NCI-H510A treated with DMSO at 0.1 percent for 48 hours (cell line): ENCODE data around the gene SYT6.

Source experiments
- DNase-seq: peaks from one replicate; lab custom pipeline; 2025; lab: John Stamatoyannopoulos, UW

Gene SYT6

DNA sequence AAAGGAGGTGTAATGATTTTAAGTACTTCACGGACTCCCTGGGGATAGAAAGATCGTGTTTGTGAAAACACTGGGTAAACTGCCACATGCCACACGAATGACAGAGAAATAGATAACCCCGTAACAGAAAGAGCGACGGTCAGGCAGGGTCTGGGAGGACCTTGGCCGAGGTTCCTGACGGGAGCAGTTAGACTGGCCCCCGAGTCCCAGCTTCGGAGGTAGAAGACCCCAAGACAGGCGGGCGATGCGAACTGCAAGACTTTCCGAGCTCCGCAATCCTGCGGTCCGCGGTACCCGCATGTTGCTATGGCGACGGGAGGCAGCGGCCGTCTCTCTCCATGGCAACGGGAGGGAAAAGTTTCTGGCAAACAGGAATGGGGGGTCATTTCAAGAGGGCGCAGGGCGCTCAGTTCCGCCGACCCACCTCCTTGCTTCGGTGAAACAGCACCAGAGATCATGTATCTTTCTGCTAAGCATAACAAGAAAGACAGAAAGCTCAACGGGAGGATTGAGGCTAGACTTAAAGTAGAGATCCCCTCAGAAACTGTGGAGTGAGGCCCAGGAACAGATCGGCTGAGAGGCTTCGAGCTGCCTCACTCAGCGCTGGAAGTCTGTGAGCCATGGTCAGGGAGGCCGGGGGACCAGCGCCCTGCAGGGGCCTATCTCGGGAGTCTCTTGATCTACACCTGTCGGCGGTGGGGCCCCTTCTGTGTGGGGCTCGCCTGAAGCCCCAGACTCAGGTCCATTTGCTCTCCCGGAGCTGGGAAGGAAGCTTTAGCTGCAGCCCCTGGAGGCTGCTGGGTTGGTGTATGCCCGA lies 685 bp upstream of the SYT6 start:
- DNase-seq = no peak

DNA sequence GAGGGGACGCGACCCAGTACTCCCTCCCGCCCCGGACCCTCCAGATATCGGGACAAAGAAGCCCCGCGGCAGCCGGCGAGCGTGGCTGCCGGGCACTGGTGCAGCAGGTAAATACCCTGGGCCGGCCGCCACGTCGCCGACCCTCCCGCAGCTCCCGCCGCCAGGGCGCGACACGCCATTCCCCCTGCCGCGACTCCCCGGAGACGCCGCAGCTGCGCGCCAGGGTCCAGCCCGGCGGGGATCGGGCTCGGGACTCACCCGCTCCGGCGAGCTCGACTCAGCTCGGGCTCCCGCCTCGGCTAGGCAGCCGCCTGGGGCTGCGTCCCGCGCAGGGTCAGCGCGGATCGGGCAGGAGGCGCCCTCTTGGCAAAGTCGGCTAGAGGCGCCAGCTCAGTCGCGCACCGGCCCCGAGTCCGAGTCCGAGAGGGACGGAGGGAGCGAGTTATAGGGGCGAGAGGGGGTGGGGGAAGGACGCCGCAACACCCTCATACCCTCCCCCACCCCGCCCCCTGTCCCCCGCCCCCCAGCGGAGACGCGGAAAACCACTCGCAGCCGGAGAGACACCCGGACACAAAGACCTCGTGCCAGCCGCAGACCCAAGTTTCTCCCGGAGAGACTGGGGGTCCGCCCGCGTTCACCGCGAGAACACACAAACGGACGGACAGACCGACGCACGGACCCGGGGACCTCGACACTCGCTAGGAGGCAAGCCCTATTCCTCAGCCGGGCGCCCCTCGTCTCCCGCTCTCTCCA lies 985 bp downstream of the SYT6 start:
- DNase-seq = peak; percentile 3

DNA sequence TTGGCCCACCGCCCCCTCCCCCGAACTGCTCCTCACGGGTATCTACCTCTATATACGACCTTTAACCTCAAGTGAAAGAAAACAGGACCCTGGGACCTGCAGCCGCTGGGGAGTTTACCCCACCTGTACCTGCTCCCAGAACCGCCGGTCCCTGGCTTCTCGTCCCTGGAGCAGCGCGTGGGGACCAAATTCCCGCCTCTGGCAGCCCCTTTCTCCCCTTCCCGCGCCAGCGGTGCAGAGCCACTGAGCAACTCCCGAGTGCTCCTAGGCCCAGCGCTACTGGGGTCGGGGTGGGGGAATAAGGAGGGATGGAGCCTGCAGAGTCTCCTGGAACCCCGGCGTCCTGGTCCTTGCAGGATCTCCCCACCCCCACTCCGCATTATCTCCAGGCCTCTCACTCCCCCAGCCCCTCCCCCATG lies 1.6 kb downstream of the SYT6 start:
- DNase-seq = no peak

DNA sequence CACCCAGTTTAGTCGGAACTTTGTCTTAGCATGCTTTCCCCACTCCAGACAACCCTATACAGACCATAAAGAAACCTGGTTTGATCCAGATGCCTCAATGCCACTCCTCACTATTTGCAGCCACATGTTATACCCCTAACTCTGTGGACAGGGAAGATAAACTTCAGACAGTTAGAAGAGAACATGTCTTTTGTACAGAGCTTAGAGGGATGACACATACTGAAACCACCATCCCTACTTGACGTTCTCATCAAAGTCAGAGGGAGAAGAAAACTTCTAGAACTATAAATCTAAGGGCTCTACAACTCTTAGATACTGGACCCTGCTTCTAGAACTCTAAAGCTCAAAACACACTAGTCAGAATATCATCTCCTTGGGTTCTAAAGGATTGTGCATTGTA lies 3.7 kb downstream of the SYT6 start:
- DNase-seq = no peak

DNA sequence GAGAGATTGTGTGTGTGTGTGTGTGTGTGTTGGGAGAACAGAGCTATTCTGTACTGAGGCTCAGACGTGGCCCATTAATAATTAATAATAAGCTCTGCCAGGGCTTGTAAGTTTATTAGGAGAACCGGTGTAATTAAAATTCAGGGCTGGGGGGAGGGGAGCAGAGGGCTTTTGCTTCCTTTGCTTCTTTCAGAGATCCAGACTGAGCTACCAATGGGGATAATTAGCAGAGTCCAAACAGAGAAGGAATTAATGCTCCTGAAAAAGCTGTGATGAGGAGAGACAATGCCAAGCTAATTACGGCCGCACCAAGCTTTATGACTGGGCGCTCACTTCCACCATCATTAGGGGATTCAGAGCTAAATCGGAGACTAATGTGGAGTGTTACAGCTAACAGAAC lies 4.5 kb downstream of the SYT6 start:
- no peak for DNase-seq

DNA sequence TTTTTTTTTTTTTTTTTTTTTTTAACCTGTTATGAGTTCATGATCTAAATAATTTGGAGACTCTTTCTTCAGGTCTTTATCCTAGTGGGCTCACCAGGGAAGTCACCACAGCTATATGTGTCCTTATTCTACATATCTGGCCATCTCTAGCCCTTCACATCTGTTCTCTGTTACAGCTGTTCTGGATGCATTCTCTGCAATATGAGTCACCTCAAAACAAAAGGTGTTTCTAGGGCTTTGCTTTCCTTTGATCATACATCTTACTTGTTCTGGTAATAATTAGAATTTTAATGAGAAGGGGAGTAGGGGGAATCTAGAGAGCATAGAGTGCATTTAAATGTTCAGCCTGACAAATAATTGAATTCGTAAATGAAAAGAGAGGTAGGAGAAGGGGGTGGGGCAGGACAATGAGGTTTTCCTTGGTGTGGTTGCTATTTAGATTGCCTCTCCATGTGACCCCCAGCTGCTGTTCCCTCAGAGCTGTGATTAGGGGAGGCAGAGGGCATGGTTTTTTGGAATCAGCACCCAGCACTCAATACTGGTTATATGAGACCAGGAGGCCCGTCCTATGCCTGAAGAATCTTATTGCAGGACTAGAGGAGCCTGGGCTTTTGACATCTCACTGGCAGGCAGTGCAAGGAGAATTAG lies 8.0 kb downstream of the SYT6 start:
- DNase-seq = no peak

DNA sequence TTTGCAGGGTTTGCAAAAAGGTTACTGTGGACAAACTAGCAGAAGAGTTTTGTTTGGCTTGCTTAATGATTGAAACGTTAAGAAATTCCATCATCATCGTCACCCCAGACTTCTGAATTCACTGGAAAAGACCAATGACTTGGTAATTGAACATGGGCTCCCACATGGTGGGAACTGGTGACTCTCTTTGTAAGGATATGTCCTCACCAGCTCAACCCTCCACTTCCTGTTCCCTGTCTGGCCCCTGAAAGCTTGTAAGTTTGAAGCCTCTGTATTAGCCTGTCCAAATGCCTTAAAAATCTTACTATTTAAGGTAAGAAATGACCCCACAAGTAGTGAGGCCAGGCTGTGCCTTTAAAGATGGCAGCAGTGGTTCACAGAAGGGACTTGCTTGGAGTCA lies 9.7 kb downstream of the SYT6 start:
- DNase-seq = no peak

DNA sequence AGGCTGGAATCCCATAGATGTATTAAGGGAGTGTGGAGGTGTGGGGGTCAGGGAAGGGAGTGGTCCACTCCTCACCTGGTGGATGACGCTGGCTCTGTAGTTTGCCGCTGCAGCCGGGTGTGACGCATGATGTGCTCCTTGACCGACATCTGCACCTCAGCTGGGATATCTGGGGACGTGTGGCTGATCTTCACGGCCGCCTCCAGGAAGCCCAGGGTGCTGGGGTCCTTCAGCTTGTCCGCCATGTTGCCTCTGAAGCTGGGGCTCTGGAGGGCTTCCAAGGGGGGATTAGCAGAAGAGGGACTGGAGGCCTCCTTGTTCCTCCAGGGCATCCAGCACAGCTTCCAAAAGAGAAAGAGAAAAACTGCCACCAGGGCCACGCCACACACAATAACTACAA lies 14.1 kb downstream of the SYT6 start:
- no peak for DNase-seq

DNA sequence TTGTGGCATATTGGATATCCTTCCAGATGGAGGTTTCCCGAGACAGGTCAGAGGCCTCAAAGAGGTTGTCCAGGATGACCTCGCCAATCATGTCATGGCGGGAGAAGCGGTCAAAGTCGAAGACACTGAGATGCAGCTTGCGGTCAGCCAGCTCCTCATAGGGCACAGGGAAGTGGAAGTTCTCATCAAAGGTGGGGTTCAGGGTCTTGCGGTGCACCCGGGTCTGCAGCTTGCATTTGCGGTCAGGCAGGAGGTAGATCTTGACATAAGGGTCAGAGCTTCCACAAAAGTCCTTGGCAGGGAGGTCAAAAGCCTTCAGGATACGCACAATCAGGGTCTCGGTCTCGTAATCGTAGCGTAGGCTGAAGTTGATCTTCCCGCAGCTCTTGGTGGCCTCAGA lies 16.2 kb downstream of the SYT6 start:
- no peak for DNase-seq

DNA sequence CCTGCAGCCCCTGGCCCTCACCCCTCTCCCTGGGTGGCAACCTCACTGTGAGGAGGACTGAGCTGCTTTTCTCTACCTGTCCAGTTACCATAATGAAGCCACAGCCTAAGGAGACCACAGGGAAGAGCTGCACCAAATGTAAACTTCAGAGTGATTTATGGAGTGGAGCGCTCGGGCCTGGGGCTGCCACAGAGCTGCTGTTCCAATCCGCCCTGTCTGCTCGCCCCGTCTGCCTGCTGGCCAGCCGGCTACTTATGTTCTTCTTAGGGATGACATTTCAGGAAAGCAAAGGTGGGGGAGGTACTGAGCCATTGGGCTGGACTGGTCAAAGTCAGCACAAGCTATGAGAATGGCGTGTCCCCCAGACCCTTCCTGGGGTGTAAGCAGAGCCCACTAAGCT lies 17.9 kb downstream of the SYT6 start:
- DNase-seq = no peak

DNA sequence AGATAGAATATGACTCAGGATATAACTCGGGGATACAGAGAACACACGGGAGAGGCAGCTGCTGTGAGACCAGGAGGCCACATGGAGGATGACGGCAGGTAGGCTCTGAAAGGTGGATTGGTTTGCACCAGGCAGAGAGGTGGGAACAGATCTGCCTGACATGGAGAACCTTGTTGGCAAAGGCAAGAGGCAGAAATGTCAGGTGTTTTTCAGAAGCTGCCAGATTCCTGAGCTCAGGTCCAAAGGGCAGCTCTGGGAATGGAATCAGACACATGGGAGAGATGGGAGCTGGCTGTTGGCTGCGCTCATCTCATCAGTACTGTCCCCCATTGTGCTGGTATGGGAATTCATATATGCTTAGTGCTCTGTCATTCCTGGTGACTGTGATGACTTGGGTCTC lies 19.2 kb downstream of the SYT6 start:
- DNase-seq = no peak

DNA sequence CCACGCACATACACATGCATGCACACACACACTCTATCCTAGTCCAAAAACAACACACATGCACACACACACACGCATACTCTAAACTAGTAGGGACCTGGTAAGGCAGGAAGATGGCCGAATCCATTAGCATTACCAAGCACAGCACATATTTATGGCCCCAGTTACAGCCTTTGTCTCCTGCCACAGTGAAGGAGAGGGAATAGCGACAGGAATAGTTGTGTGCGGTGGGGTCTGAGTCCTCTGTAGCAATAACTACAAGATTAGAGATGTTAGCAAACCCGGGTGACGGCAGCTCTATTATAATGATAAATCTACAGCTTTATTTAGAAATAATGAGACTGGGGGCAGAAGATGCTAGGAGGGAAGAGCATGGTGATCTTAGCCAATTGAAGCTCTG lies 20.5 kb downstream of the SYT6 start:
- no peak for DNase-seq

DNA sequence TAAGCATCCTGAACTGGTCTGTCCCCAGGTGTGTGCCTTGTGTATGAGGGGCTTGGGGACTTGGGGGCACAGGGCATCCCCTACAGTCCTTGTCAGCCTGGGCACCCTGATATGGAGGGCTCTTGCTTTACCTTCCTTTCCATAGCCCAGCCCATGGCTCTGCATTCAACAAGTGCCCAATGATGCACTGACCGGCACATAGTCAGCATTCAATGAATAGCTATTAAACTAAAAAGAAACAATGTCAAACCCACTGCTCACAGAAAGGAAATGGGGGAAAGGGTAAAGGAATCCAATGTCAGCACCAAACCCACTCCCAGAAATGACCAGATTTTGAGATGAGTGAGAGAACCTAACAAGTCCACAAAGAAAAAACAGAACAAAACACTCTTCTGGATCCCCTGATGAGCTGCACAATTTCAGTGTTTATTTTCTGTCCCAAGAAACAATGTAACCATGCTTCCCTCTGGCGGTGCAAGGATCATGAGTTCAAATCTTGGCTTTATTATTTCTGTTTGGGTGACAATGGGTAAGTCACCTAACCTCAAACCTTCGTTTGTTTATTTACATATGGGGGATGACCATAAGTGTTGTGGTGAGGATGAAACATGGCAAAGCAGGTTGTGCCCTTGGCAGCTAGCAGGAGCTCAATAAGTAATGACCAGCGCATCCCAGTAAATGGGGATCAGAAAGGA lies 22.0 kb downstream of the SYT6 start:
- DNase-seq = no peak

DNA sequence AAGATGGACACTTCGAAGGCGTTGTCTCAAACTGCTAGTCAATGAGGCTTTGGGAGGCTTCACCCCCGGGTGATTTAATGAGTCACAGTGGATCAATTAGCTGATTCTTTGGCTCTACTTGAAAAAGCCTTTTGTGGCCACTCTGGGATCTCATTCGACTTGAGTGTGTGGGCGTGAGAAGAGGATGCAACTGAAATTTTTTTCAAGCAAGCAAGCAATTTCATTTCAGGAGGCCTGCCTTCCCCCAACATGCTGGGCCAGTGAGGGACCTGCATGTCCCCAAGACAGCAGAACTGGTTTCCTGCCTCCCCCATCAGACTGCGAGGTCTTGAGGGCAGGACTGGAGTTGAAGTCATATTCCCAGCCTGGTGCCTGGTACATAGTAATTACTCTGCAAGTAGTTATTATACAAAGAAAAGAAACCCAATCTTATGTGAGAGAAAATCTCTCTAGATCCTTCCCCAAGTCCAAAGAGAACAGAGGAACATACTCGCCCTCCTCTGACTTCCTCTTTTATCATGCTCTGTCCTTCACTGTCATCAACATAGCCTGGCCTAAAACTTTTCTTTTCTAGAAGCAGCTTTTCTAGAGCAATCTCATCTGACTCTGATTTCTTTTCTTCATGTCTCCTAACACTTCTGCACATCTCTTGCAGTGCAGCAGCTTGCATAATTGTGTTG lies 22.7 kb downstream of the SYT6 start:
- DNase-seq = no peak

DNA sequence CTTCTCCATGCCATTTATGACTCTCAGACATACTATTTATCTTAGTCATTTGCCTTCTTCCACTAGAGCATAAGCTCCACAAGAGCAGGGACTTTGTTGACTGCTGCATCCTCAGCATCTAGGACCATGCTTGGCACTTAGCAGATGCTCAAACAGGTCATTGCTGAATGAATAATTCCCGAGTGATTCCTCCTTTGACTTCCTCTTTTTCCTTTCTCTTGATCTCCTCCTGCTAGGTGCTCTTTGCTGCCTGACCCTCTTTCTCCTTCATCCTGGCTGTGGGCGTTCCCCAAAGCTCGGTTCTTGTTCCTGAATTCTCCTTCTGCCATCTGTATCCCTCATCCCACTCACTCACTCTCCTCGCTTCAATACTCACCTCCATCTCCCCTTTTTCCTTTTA lies 23.5 kb downstream of the SYT6 start:
- no peak for DNase-seq

DNA sequence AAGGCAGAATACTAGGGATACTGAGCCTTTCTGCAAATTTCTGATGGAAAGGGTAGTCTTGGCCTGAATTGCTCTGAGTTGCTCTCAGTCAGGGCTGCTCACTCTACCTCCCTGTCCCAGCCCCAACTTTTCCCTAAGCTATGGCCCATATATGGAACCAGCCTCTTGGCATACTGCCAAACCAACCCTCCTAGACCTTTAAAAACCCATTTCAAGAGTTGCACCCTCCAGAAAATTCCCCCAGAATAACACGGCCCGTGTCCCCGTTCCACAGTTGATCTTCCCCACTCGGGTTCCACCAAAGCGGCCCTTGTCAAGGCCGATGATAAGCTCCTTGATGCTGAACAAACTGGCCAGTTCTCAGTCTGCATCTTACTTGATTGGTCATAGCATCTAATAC lies 25.4 kb downstream of the SYT6 start:
- DNase-seq = no peak

DNA sequence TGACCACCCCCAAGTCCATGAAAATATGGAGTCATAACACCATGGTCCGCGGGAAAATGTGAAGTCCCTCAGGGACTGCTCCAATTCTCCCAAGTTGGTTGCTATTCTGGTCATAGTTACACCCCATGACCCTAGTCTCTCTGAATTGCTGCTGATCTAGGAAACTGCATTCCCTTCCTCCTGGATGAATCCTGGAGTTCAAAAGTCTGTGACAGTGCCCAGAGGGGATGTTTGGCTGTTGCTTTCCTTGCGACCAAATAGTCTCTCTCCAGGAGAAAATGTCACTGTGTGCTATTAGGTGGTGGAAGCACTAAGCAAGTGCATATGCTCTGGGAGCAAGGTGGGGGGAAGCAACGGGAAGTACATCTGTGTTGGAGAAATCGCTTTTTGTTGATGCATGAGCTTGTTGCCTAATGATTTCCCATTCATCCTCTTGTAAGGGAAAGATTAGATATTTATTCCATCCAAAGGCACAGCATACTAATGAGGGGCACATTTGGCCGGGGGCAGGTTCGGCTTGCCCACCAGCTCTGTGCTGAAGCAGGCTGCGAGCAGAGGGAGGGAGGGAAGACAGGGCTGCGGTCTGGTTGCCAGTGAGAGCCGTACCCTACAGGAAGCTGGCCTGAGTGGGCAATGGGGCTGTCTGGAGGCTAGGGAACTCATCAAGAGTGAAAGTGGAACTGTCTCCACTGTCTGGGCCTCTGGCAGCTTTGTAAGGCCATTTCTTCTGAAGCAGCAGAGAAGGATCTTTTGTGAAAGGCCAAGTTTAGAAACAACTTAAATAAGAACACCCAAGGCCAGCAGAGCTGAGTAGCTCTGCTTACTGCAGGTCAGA lies 27.2 kb downstream of the SYT6 start:
- no peak for DNase-seq

DNA sequence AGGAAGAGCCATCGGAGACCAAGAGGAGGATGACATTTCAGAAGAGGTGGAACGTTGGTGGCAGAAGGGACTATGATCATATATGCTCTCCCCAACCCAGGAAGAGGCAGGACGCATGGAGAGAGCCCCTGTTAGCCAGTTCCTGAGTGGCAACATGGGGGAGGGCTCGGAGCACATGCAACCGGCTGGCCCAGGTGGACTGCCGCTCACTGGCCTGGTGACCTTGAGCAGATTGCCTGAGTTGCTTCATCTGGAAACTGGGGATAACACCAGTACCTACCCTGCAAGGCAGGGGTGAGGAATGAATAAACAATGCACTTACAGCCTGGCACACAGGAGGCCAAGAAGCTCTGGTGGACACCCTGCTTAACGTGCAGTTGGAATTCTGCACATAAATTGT lies 29.0 kb downstream of the SYT6 start:
- DNase-seq = no peak

DNA sequence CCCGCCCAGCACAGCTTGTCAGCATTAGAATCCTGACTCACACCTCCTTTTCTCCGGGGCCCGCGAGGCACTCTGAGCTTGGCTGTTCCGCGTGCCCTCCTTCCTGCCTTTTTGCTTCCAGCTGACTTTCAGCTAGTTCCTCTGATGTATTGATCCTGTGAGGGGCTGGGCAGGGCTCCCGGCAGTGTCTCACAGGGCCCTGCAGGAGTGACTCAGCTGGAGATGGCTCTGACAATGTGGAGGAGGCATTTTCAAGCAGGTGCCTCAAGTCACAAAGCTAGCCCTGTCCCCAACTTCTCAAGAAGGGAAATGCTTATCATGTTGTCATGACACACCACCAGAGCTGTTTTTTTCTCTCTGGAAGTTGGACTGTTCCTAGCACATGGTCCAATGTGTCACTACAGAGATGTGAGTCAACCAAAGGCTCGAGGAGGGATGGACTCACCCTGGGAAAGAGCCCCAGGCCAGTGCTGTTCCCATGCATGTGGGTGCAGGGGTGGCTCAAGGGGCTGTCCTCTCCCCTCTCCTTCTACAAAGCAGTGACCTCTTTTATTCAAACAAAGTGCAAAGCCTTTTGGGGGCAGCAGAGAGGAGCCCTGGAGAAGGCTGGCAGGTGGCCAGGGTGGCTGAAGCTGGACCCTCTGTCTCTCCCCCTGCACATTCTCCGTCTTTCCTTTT lies 30.6 kb downstream of the SYT6 start:
- no peak for DNase-seq

DNA sequence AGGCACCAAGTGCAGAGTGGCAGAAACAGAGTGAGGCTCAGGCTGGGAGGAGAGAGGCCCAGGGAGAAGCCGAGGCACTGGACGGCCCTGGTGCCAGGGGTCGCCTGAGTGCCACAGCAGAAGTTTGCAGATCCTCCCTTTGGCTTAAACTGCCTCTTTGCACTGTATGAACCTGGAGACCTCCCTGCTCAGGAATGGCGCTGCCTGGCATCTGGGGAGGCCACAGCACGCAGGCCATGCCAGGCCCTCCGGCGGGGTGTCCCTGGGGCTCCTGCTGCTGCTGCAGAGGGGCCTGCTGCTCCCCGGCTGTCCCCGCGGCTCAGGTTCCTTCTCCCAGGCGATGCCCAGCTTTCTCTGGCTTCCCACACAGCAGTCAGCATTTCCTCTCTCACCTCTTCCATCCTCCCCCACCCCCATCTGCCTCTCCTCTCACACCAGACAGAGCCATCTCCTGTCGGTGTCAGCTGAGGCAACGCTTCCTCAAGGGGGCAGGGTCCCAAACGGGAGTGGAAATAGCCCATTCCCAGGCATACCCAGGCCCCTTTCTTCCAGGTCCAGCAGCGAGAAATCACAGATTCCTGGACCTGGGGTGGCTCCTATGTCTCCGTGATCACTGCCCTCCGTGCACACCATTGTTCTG lies 35.2 kb downstream of the SYT6 start:
- DNase-seq = no peak
